Calu3 (cell line): ENCODE data around the gene MACROD2. TPM values are rescaled to one million over a fixed set of nuclear protein-coding genes. Genes with fewer than 3 reads are reported as not detected.

Experiments
- BruUV-seq: library from RNA; stranded (reverse); fragments of 400-500 nt; replicated peaks from 2 replicates; lab custom pipeline; 2021; lab: Mats Ljungman, UMichigan
- CTCF ChIA-PET: fragments of 300-600 bp; sonication (Branson Sonifier 250); formaldehyde crosslinking; loops from one replicate; lab custom pipeline; 2022; ENCODE audit warnings: antibody characterized with exemption; lab: Charles Lee
- DNase-seq: peaks from one replicate; pipeline ENCODE4 v3.0.0; 2022
- H3K27ac Mint-ChIP-seq: one replicate; pipeline ENCODE4 v1.8.0; 2022; ENCODE audit warnings: mixed read lengths; ENCODE audit not compliant: unreplicated experiment
- H3K27me3 Mint-ChIP-seq: one replicate; pipeline ENCODE4 v1.8.0; 2022; ENCODE audit warnings: mixed read lengths; ENCODE audit not compliant: unreplicated experiment
- H3K36me3 Mint-ChIP-seq: one replicate; pipeline ENCODE4 v1.8.0; 2022; ENCODE audit warnings: mild to moderate bottlenecking, moderate library complexity, mixed read lengths; ENCODE audit not compliant: insufficient read depth, unreplicated experiment
- H3K4me1 Mint-ChIP-seq: one replicate; pipeline ENCODE4 v1.8.0; 2022; ENCODE audit warnings: mild to moderate bottlenecking, low read depth, mixed read lengths; ENCODE audit not compliant: unreplicated experiment
- H3K4me3 Mint-ChIP-seq: one replicate; pipeline ENCODE4 v1.8.0; 2022; ENCODE audit warnings: mild to moderate bottlenecking, low read depth, moderate library complexity, mixed read lengths; ENCODE audit not compliant: unreplicated experiment
- H3K9me3 Mint-ChIP-seq: one replicate; pipeline ENCODE4 v1.8.0; 2022; ENCODE audit warnings: low read depth, mixed read lengths; ENCODE audit not compliant: unreplicated experiment
- CTCF ChIP-seq: fragments of 200-600 bp; IDR thresholded peaks from one replicate; pipeline ENCODE4 v1.8.0; 2022; ENCODE audit warnings: antibody characterized with exemption; ENCODE audit not compliant: unreplicated experiment
- intact Hi-C: fragments of 100-400 bp; cut with micrococcal nuclease; formaldehyde crosslinking; loops from one replicate; pipeline ENCODE4 v1.10.0; 2022; ENCODE audit not compliant: unreplicated experiment
- total RNA-seq: library from RNA; stranded (reverse); gene quantifications from 2 replicates; pipeline ENCODE4 v1.2.3, GENCODE V29; 2022

Gene MACROD2
- total RNA-seq, 1 experiment from 2014 or later = 29.4 TPM

GRCh38 chr20:15854911-15855310 is 1859.6 kb downstream of the MACROD2 start:
- intact Hi-C loops = no loop called here
- no peaks in the 10 kb centered on the region for H3K4me1 Mint-ChIP-seq
- H3K36me3 Mint-ChIP-seq = no peaks in the 10 kb centered on the region
- H3K9me3 Mint-ChIP-seq = no peaks in the 10 kb centered on the region
- DNase-seq = no peak
- CTCF ChIA-PET = no interaction called here
- H3K27ac Mint-ChIP-seq = no peak overlapping the region
- no TSS peak for BruUV-seq
- TF ChIP-seq CTCF = no peak
- no peak overlapping the region for H3K4me3 Mint-ChIP-seq
- H3K27me3 Mint-ChIP-seq = no peaks in the 10 kb centered on the region

GRCh38 chr20:15857173-15857784 is 1862.0 kb downstream of the MACROD2 start:
- Mint-ChIP-seq H3K36me3 (no peaks in the 10 kb centered on the region), H3K4me3 (no peak overlapping the region), H3K9me3 (no peaks in the 10 kb centered on the region), H3K27me3 (no peaks in the 10 kb centered on the region), H3K27ac (no peak overlapping the region), H3K4me1 (no peaks in the 10 kb centered on the region)
- BruUV-seq = no TSS peak
- intact Hi-C loops = no loop called here
- DNase-seq = no peak
- CTCF ChIA-PET = no interaction called here
- no peak for TF ChIP-seq CTCF

GRCh38 chr20:15859061-15859460 is 1863.7 kb downstream of the MACROD2 start:
- BruUV-seq = no TSS peak
- no peak for DNase-seq
- H3K4me1 Mint-ChIP-seq = no peaks in the 10 kb centered on the region
- H3K9me3 Mint-ChIP-seq = no peaks in the 10 kb centered on the region
- no peak for TF ChIP-seq CTCF
- no peaks in the 10 kb centered on the region for H3K27me3 Mint-ChIP-seq
- no peak overlapping the region for H3K27ac Mint-ChIP-seq
- H3K36me3 Mint-ChIP-seq = no peaks in the 10 kb centered on the region
- CTCF ChIA-PET = no interaction called here
- H3K4me3 Mint-ChIP-seq = no peak overlapping the region
- intact Hi-C loops = no loop called here

DNA sequence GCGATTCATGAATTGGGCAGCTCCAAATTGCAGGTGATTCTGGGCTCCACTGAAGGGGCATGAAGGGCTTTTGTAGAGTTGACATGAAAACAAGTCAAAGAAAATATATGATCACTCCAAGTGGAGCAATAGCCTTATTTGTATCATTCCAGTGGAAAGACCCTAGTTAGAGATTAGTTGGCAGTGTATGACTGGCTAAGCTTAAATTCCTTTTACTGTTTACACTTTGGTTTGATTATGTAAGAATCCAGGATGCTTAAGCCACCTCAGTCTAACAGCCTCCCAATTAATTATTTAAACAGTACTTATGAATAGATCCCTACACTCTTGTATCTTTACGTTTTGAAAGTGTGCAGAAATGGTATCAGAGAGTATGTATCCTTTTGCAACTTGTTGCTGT is 1865.5 kb downstream of the MACROD2 start:
- BruUV-seq = no TSS peak
- H3K36me3 Mint-ChIP-seq = no peaks in the 10 kb centered on the region
- H3K27me3 Mint-ChIP-seq = no peaks in the 10 kb centered on the region
- H3K27ac Mint-ChIP-seq = no peak overlapping the region
- TF ChIP-seq CTCF = no peak
- DNase-seq = no peak
- H3K4me1 Mint-ChIP-seq = no peaks in the 10 kb centered on the region
- no peaks in the 10 kb centered on the region for H3K9me3 Mint-ChIP-seq
- CTCF ChIA-PET = no interaction called here
- H3K4me3 Mint-ChIP-seq = no peak overlapping the region
- intact Hi-C loops = no loop called here
